Body of pancreas (tissue), 4 donors: ENCODE data around the gene OR5W2. TPM values are rescaled to one million over a fixed set of nuclear protein-coding genes. Genes with fewer than 3 reads are reported as not detected.
"Not testable (repeated sequence)": the region's sequence is repeated elsewhere in the genome, so short reads cannot be mapped to it uniquely, and the experiment has no call there.

Source experiments
- ATAC-seq: fragments of 150-250 bp; one replicate; pipeline ENCODE4 v1.9.1; 2016
- DNase-seq, 4 donors: peaks; one replicate each; pipeline ENCODE4 v3.0.0-alpha.2; 2019
- H3K27ac ChIP-seq, 4 donors: fragments of 200-600 bp; sonication (generic); 1 replicate in 3 of 4; 2 replicates in 1 of 4; pipeline versions ENCODE4 v1.5.1 to v1.6.1; 2016 to 2019; ENCODE audit warnings: mild to moderate bottlenecking in 1 of 4, mixed read lengths in 1 of 4, moderate library complexity in 1 of 4
- H3K27me3 ChIP-seq, 2 donors: fragments of 200-600 bp; sonication (generic); one replicate each; pipeline ENCODE4 v1.6.0; 2016; ENCODE audit warnings: mild to moderate bottlenecking in 1 of 2
- H3K36me3 ChIP-seq, 2 donors: fragments of 200-600 bp; sonication (generic); replicated peaks in 1 of 2; 2 replicates each; pipeline ENCODE4 v1.5.1; 2016; ENCODE audit warnings: low read depth in 2 of 2; ENCODE audit not compliant: insufficient read depth in 1 of 2
- H3K4me1 ChIP-seq: fragments of 200-600 bp; sonication (generic); one replicate; pipeline ENCODE4 v1.6.0; 2016
- H3K4me3 ChIP-seq, 2 donors: fragments of 200-600 bp; sonication (generic); 1 replicate in 1 of 2; 2 replicates in 1 of 2; pipeline ENCODE4 v1.5.1; 2016 to 2019
- H3K9me3 ChIP-seq, 3 donors: fragments of 200-600 bp; sonication (generic); 1 replicate in 2 of 3; 2 replicates in 1 of 3; pipeline ENCODE4 v1.5.1; 2016
- WGBS, 2 donors: methylation state at CpG; one replicate each; pipeline ENCODE4 v1.1.5; 2017; 5-methylcytosine and 5-hydroxymethylcytosine counted together
- intact Hi-C: fragments of 100-400 bp; cut with DNase I; formaldehyde crosslinking; loops from one replicate; pipeline ENCODE4 v1.15.1; 2023
- small RNA-seq: library from RNA; depleted of rRNA; stranded (forward); fragments of <200 nt; gene quantifications from one replicate; pipeline ENCODE3, GENCODE V24; 2016
- total RNA-seq, 2 donors: library from RNA; depleted of rRNA; stranded (reverse); fragments of >200 nt; gene quantifications; one replicate each; pipeline ENCODE4 v1.1.0, GENCODE V29; 2016

Gene OR5W2
- total RNA-seq, 2 donors from 2014 or later: not detected

GRCh38 chr11:55872731-55873130 is 41.7 kb downstream of the OR5W2 start:
- WGBS, 2 donors: 19 to 20% methylated on average over 13 to 33 of the region's 33 CpGs
- H3K4me3 ChIP-seq: not testable (repeated sequence)
- DNase-seq: peak in 1 of 4 donors; percentile 24

GRCh38 chr11:55867354-55867753 is 47.0 kb downstream of the OR5W2 start:
- DNase-seq, H3K36me3 ChIP-seq, H3K4me1 ChIP-seq, intact Hi-C loops, ATAC-seq, H3K4me3 ChIP-seq, H3K9me3 ChIP-seq, H3K27ac ChIP-seq, H3K27me3 ChIP-seq: not testable (repeated sequence)
- WGBS, 2 donors: 69 to 71% methylated on average over 4 of the region's 4 CpGs

More at GRCh38 chr11:55872731-55873130, 41.7 kb downstream of the OR5W2 start:
- H3K4me1 ChIP-seq, H3K9me3 ChIP-seq, H3K27ac ChIP-seq, H3K36me3 ChIP-seq, H3K27me3 ChIP-seq, ATAC-seq, intact Hi-C loops: not testable (repeated sequence)

Small RNAs within 50 kb of the gene (small RNA-seq; reads per million reads assigned to genes)
- gene AC036111.3: not detected

Other genes with a start within 250 kb of the OR5W2 start
- not detected for gene OR5D13, start 141.1 kb downstream of the OR5W2 start, total RNA-seq
- not detected for gene OR5D14, start 119.0 kb downstream of the OR5W2 start, total RNA-seq
- not detected for gene OR5L1, start 103.2 kb downstream of the OR5W2 start, total RNA-seq
- not detected for gene OR5D18, start 95.0 kb downstream of the OR5W2 start, total RNA-seq
- gene OR5L2, start 87.4 kb downstream of the OR5W2 start, total RNA-seq: not detected
- not detected for gene OR5D16, start 75.8 kb downstream of the OR5W2 start, total RNA-seq
- not detected for gene TRIM51, start 31.3 kb downstream of the OR5W2 start, total RNA-seq
- not detected for gene OR5I1, start 21.8 kb upstream of the OR5W2 start, total RNA-seq
- not detected for gene OR10AG1, start 55.4 kb upstream of the OR5W2 start, total RNA-seq
- not detected for gene OR5F1, start 80.0 kb upstream of the OR5W2 start, total RNA-seq
- not detected for gene OR5AS1, start 113.1 kb upstream of the OR5W2 start, total RNA-seq
- gene OR8I2, start 178.7 kb upstream of the OR5W2 start, total RNA-seq: not detected
- not detected for gene OR8H2, start 189.1 kb upstream of the OR5W2 start, total RNA-seq
- not detected for gene OR8H3, start 207.8 kb upstream of the OR5W2 start, total RNA-seq
- gene OR8J3, start 225.6 kb upstream of the OR5W2 start, total RNA-seq: not detected
- not detected for gene OR8K5, start 245.7 kb upstream of the OR5W2 start, total RNA-seq